Stomach smooth muscle (tissue), 2 donors: ENCODE measurements around the gene TCOF1.
"Not testable (repeated sequence)": the region's sequence is repeated elsewhere in the genome, so short reads cannot be mapped to it uniquely, and the experiment has no call there.

Experiments
- H3K27ac ChIP-seq: one replicate; pipeline ENCODE4 v1.7.0; 2013; ENCODE audit warnings: mild to moderate bottlenecking, low read length, inconsistent platforms
- H3K27me3 ChIP-seq, 2 donors: one replicate each; pipeline ENCODE4 v1.7.0; 2013; ENCODE audit warnings: low read length in 2 of 2; ENCODE audit not compliant: insufficient read depth in 2 of 2, control insufficient read depth in 1 of 2
- H3K36me3 ChIP-seq, 2 donors: one replicate each; pipeline ENCODE4 v1.7.0; 2013; ENCODE audit warnings: low read length in 2 of 2; ENCODE audit not compliant: control insufficient read depth in 2 of 2, insufficient read depth in 2 of 2
- H3K4me1 ChIP-seq: one replicate; pipeline ENCODE4 v1.7.0; 2013; ENCODE audit warnings: low read length; ENCODE audit not compliant: control insufficient read depth, insufficient read depth
- H3K4me3 ChIP-seq, 2 donors: one replicate each; pipeline ENCODE4 v1.7.0; 2013; ENCODE audit warnings: low read length in 2 of 2
- H3K9ac ChIP-seq, 2 donors: one replicate each; pipeline ENCODE4 v1.7.0; 2013; ENCODE audit warnings: low read length in 2 of 2, mild to moderate bottlenecking in 1 of 2
- H3K9me3 ChIP-seq, 2 donors: one replicate each; pipeline ENCODE4 v1.7.0; 2013; ENCODE audit warnings: low read length in 2 of 2; ENCODE audit not compliant: control insufficient read depth in 2 of 2
- donor health status: healthy.
- donor health status: Pancreatic carcinoma.

TCOF1 gene

GRCh38 chr5:150413176-150413901 lies 55.8 kb downstream of the TCOF1 start:
- Histone ChIP-seq H3K27me3 (no peaks in the 10 kb centered on the region), H3K9me3 (no peaks in the 10 kb centered on the region), H3K9ac (peak overlapping the region in 1 of 2 donors; percentile 43), H3K36me3 (no peaks in the 10 kb centered on the region), H3K4me1 (peaks cover 20% of the 10 kb centered on the region), H3K4me3 (peak overlapping the region in 1 of 2 donors; percentile 74), H3K27ac (peak overlapping the region; percentile 70)

DNA sequence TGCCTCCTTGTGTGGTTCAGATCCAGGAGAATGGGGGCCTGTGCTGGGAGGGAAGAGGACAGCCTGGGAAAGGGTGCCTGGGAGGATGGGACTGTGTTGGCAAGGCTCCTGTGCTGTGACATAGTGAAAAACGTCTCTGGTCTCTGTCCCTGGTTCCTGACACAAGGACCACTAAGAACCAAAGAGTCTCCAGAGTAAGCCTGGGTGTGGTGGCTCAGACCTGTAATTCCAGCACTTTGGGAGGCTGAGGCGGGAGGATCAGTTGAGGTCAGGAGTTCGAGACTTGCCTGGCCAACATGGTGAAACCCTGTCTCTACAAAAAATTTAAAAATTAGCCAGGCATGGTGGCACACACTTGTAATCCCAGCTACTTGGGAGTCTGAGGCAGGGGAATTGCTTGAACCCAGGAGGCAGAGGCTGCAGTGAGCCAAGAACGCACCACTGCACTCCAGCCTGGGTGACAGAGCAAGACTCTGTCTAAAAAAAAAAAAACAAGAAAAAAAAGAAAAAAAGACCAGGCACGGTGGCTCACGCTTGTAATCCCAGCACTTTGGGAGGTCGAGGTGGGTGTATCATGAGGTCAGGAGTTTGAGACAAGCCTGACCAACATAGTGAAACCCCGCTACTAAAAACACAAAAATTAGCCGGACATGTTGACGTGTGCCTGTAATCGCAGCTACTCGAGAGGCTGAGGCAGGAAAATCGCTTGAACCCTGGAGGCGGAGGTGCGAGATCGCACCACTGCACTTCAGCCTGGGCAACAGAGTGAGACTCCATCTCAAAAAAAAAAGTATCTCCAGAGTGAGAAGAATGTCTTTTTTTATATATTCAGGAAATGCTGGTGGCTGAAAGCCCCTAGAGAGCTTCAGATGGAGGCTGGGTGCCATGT lies 56.6 kb downstream of the TCOF1 start:
- H3K27ac ChIP-seq: peak overlapping the region; percentile 70
- H3K27me3 ChIP-seq, H3K9me3 ChIP-seq, H3K4me3 ChIP-seq, H3K36me3 ChIP-seq, H3K9ac ChIP-seq: not testable (repeated sequence)
- H3K4me1 ChIP-seq: peaks cover 20% of the 10 kb centered on the region

GRCh38 chr5:150419630-150420270 lies 62.3 kb downstream of the TCOF1 start:
- H3K9me3 ChIP-seq: no peaks in the 10 kb centered on the region
- no peak overlapping the region for H3K9ac ChIP-seq
- no peaks in the 10 kb centered on the region for H3K36me3 ChIP-seq
- no peak overlapping the region for H3K4me3 ChIP-seq
- no peaks in the 10 kb centered on the region for H3K27me3 ChIP-seq
- H3K27ac ChIP-seq: no peak overlapping the region
- no peaks in the 10 kb centered on the region for H3K4me1 ChIP-seq

DNA sequence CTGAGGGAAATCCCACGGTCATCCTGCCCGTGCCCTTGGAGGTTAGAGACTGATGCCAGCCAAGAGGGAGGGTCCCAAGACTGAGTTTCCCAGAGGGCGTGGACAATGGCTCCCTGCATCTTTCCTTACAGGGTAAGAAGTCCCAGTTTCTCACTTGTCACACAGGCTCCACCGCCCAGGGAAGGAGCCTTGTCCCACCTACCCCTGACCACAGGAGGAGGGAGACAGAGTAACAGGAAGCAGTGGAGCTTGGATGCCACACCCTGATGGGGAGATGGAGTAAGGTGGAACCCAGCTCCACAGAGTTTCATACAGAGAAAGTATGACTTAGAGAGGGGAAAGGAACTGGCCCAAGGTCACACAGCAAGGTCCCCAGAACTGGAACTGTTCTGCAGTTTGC lies 64.6 kb downstream of the TCOF1 start:
- H3K27ac ChIP-seq: no peak overlapping the region
- H3K27me3 ChIP-seq: no peaks in the 10 kb centered on the region
- H3K4me3 ChIP-seq: no peak overlapping the region
- no peak overlapping the region for H3K9ac ChIP-seq
- no peaks in the 10 kb centered on the region for H3K9me3 ChIP-seq
- H3K36me3 ChIP-seq: no peaks in the 10 kb centered on the region
- H3K4me1 ChIP-seq: no peaks in the 10 kb centered on the region

DNA sequence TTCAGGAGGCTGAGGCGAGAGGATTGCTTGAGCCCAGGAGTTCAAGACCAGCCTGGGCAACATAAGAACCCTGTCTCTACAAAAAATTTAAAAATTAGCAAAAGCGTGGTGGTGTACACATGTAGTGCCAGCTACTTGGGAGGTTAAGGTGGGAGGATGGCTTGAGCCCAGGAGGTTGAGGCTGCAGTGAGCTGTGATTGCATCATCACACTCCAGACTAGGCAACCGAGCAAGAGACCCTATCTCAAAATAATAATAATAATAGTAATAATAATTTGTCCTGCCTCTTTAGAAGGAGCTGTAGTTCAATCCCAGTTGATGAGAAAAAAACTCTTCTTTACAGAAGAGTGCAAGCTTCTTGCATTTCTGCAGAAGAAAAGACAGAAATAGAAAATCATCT lies 65.3 kb downstream of the TCOF1 start:
- no peak overlapping the region for H3K9ac ChIP-seq
- no peaks in the 10 kb centered on the region for H3K27me3 ChIP-seq
- H3K4me1 ChIP-seq: no peaks in the 10 kb centered on the region
- H3K27ac ChIP-seq: no peak overlapping the region
- no peaks in the 10 kb centered on the region for H3K36me3 ChIP-seq
- no peaks in the 10 kb centered on the region for H3K9me3 ChIP-seq
- H3K4me3 ChIP-seq: no peak overlapping the region

GRCh38 chr5:150426165-150426564 lies 68.7 kb downstream of the TCOF1 start:
- not testable (repeated sequence) for H3K9ac ChIP-seq, H3K4me3 ChIP-seq, H3K4me1 ChIP-seq, H3K36me3 ChIP-seq, H3K27ac ChIP-seq, H3K27me3 ChIP-seq, H3K9me3 ChIP-seq

DNA sequence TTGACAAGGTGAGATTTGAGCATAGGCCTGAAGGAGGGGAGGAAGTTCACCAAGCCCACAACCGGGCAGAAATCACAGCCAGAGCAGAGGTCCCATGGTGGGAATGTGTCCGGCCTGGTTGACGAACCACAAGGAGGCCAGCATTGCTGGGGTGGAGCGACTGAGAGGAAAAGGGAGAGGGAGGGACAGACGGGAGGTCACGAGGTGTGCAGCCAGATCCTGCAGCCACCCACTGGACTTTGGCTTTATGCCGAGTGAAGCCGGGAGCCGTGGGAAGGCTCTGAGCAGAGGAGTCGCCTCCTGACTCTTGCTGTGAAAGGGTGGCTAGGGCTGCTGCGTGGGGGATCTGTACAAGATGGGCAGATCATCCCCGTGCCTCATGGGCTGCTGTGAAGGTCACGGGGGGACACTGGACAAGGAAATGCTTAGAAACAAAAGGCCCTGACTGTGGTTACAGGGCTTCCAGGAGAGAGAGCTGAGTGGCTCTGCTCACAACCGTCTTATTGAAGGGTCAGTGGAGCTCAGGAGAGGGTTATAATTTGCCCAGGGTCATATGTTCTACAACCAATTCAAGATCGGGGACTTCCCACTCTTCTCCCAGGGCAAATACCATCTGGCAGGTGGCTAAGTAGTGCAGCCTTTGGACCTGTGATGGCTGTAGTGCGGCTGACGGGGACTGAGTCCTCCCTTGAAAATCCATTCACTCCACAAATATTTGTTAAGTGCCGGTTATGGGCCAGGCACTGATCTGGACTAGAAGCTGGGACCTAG lies 70.8 kb downstream of the TCOF1 start:
- no peaks in the 10 kb centered on the region for H3K9me3 ChIP-seq
- peaks cover 3% of the 10 kb centered on the region for H3K4me1 ChIP-seq
- no peaks in the 10 kb centered on the region for H3K36me3 ChIP-seq
- no peak overlapping the region for H3K9ac ChIP-seq
- no peak overlapping the region for H3K27ac ChIP-seq
- no peak overlapping the region for H3K4me3 ChIP-seq
- no peaks in the 10 kb centered on the region for H3K27me3 ChIP-seq

GRCh38 chr5:150428978-150429377 lies 71.5 kb downstream of the TCOF1 start:
- H3K4me1 ChIP-seq: peaks cover 3% of the 10 kb centered on the region
- H3K9me3 ChIP-seq: no peaks in the 10 kb centered on the region
- H3K27me3 ChIP-seq: no peaks in the 10 kb centered on the region
- H3K4me3 ChIP-seq: no peak overlapping the region
- H3K9ac ChIP-seq: no peak overlapping the region
- H3K27ac ChIP-seq: no peak overlapping the region
- H3K36me3 ChIP-seq: no peaks in the 10 kb centered on the region

GRCh38 chr5:150429410-150429873 lies 71.9 kb downstream of the TCOF1 start:
- H3K9me3 ChIP-seq: no peaks in the 10 kb centered on the region
- H3K4me1 ChIP-seq: peaks cover 3% of the 10 kb centered on the region
- H3K27ac ChIP-seq: no peak overlapping the region
- no peaks in the 10 kb centered on the region for H3K36me3 ChIP-seq
- H3K27me3 ChIP-seq: no peaks in the 10 kb centered on the region
- H3K4me3 ChIP-seq: no peak overlapping the region
- no peak overlapping the region for H3K9ac ChIP-seq

DNA sequence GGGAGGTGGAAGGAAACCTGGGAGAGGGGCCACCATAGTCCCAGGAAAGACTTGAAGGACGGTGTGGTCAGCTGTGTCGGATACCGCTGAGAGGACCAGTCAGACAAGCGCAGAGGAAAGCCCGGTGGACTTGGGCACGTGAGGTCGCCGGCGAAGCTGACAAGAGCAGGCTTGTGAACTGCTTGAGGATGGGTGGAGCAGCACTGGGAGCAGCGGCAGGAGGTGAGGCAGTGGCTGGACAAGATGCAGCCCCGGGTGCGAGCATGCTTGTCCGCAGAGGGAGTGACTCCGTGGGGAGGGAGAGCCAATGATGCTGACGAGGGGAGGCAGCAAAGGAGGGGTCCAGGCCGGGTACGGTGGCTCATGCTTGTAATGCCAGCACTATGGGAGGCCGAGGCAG lies 73.6 kb downstream of the TCOF1 start:
- Histone ChIP-seq H3K4me1 (peaks cover 3% of the 10 kb centered on the region), H3K9ac (no peak overlapping the region), H3K9me3 (no peaks in the 10 kb centered on the region), H3K27ac (no peak overlapping the region), H3K36me3 (no peaks in the 10 kb centered on the region), H3K4me3 (no peak overlapping the region), H3K27me3 (no peaks in the 10 kb centered on the region)
